ENCODE data around the gene BTRC.

DNA sequence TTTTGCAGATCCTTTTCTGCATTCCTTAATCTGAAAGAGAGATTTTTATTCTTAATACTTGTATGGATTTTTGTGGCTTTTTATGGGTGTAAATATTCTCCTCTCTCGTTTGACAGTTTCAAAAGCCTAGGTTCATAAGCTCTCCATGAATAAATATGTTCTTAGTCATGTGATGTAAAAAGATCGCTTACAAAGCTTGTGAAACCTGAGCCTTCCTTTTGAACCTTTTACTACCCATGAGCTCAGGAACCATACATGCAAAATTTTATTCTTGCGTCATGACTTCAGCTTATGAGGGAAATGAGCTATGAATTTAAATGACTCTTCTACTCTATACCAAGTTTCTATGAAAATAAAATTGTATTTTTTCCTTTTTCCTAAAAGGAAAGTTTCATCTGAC is 135.4 kb downstream of the BTRC start:
- TF ChIP-seq, protein P1, sequence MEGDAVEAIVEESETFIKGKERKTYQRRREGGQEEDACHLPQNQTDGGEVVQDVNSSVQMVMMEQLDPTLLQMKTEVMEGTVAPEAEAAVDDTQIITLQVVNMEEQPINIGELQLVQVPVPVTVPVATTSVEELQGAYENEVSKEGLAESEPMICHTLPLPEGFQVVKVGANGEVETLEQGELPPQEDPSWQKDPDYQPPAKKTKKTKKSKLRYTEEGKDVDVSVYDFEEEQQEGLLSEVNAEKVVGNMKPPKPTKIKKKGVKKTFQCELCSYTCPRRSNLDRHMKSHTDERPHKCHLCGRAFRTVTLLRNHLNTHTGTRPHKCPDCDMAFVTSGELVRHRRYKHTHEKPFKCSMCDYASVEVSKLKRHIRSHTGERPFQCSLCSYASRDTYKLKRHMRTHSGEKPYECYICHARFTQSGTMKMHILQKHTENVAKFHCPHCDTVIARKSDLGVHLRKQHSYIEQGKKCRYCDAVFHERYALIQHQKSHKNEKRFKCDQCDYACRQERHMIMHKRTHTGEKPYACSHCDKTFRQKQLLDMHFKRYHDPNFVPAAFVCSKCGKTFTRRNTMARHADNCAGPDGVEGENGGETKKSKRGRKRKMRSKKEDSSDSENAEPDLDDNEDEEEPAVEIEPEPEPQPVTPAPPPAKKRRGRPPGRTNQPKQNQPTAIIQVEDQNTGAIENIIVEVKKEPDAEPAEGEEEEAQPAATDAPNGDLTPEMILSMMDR (IDR thresholded peaks at IDR 0.05): no peak
- TF ChIP-seq ETV6 (CRISPR knock-in tag; IDR thresholded peaks at IDR 0.05): no peak
